HG02798 (cell line): ENCODE measurements around the gene SLC38A11.

Source experiments
- ATAC-seq: cut with Tn5 transposase; IDR thresholded peaks from one replicate; pipeline ENCODE4 v1.9.1; 2021; ENCODE audit warnings: mild to moderate bottlenecking; ENCODE audit not compliant: unreplicated experiment, poor library complexity

The SLC38A11 gene

DNA sequence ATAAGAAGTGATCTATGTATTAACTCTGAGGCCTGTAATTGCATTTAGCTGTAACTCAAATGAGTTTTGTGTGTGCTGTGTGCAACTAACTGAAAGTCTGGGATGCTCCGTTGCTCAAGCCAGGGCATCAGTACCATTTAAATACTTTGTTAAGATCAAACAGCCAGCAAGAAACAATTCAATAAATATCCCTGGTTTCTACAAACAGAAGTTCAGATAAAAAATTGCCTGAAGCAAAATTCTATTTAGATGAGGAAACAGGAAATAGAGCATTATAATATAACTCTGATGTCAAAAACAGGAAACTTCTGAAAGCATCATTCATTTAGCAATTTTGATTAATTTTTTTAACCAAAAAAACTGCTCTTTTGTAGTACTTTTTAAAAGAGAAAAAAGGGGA is 18.9 kb upstream of the SLC38A11 start:
- no peak for ATAC-seq

GRCh38 chr2:164972216-164972615 is 16.9 kb upstream of the SLC38A11 start:
- ATAC-seq: no peak

DNA sequence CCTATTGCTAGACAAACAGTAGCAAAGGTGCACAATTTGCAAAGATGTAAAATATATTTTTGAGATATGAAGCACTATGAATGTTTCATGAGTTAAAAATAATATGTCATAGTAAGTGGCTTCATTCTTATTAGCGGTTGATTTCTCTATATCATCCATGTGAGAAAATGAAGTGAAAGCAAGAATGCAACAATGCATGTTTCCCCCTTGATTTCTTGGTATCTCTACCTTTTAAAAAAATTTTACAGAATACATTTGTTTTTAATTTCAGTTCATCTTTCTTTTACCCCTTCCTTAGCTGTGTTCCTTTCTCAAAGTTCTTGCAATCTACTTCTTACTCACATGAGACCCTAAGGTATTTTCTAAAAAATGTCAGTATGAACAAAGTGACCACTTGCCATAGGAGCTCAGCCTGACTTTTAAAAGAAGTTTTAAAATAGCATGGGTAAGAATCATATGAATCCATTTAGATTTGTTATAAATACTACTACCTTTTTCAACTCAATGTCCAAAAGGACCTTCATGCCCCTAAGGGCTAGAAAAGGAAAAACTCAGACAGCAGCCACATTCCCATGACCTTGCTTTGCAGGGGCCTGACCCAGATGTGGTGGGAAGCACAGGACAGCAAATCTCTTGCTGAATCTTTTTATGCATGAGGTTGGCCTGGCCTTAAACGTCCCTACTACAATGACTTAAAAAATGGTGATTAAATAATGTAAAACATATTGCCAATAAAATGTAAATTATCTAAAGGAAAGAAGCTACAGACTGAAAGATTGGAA is 14.8 kb upstream of the SLC38A11 start:
- ATAC-seq: no peak

DNA sequence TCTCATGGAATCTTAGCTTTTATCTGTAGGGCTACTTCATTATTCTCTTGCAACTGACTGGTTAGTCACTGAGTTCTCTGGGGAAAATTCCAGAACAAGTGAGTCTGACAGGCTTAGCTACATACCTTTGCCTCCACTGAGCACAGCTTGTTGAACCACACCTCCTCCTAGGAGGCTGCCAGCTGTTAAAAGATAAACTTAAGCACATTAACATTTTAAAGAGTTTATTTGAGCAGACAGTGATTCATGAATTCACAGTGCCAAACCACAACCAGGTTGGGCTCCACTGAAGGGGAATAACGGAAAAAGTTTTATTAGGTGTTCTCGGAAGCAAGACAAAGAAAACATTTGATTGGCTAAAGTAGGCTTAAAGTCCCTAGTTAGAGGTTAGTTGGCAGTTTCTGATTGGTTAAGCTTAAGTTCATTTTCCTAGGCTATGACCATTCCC is 12.5 kb upstream of the SLC38A11 start:
- no peak for ATAC-seq

DNA sequence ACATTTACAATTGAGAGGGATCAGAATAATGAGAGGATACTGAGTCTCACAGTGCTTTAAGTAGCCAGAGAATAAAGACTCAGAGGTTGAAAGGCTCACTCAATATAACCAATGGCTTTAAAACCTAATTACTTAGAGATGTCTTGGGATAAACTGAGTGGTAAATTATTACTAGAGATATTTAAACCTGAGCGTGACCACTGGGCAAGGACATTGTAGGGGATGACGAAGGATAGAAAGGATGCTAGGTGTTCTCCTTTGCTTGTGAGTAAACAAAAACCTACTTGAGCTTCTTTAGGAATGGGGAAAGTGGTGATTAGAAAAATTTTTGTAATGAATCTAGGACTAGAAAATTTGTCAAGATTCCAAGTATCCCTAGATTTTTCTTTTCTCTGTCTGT is 12.0 kb upstream of the SLC38A11 start:
- ATAC-seq: no peak

DNA sequence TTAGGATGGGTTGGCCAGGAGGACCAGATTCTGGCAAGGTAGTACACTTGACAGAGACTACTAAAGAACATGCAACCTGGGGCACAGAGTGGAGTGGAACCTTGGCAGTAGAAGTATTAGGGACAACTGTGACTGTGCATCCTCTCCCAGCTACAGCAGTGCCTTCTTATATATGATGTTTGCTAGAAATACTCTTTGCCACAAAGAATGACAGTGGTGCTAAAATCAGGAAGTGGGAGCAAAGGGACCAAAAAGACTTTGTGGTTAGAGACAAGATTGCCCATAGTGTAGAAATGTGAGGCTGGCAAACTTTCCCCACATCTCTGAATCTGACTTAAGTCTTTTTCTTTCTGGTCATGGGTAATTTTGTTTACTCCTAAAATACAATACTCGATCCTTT is 9.4 kb upstream of the SLC38A11 start:
- ATAC-seq: no peak

DNA sequence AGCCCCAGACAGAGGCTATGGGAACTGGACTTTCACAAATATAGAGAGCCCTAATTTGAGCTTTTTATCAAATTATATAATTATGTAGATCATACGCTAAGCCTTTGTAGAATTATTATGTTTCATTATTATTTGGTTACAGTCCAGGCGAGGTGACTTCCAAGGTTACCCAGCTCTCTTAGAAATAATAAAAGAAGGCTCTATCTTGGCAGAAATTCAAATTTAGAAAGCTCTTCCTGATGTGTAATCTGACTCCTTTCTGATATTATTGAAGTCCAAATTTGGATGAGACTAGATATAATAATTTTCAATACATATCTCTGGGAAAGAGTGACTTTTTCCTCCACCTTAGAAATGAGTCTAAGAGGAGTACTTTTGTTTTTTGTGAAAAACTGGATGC is 4.8 kb upstream of the SLC38A11 start:
- no peak for ATAC-seq

DNA sequence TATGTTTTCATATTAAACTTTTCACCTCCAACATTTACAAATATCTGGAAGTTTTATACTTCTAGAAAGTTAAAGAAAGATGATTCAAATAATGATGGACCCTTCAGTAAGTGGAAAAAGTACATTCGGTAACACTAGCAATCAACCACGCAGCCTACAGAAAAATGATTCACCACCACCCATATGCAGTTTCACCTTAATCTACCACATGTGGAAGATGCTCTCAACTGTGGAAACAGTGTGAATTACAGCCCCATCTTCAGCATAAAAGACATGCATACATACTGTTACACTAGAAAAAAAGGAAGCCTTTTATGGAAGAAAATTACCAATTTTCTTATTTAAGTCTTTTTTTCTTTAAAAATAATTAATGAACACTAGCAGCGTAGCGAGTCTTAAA is 1.1 kb downstream of the SLC38A11 start:
- ATAC-seq: no peak

DNA sequence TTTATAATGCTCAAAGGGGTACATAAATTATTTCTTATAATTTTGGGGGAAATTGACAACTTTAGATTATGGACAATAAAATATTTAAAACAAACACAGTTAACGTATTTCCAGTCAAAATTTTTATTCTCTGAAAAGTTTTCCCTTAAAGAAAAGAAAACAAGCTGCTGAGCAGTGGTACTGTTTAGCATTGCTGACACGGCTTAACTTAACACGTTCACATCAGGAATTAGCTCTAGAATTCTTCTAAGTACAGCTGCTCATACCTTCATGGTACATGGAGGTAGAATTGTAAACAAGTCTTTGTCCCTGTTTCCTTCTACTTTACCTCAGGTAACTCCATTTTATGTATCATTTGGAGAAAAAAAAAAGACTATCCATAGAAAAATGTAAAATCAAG is 2.0 kb downstream of the SLC38A11 start:
- ATAC-seq: no peak

GRCh38 chr2:164952057-164952702 is 3.1 kb downstream of the SLC38A11 start:
- ATAC-seq: no peak

DNA sequence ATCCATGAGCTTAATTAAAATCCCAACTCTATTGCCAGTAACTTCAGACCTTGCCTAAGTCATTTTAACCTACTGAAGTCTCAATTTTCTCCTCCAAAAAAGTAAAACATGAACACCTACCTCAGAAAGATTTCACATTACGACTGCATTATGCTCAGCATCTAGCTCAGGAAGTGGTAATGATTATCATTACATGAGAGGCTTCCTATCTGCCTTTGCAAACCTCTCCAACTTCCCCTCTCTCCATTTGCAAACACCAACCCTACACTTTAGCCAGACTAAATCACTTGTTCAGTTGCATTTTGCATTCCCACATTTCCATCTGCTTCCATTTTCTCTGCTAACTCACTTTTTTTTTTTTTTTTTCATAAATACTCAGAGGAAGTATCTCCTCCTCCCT is 6.8 kb downstream of the SLC38A11 start:
- ATAC-seq: no peak

- no peak for ATAC-seq
Measured at GRCh38 chr2:164947281-164947680, 8.0 kb downstream of the SLC38A11 start.

- ATAC-seq: no peak
Measured at GRCh38 chr2:164943289-164943688, 12.0 kb downstream of the SLC38A11 start.

- ATAC-seq: no peak
Measured at GRCh38 chr2:164937864-164938401, 17.4 kb downstream of the SLC38A11 start.

DNA sequence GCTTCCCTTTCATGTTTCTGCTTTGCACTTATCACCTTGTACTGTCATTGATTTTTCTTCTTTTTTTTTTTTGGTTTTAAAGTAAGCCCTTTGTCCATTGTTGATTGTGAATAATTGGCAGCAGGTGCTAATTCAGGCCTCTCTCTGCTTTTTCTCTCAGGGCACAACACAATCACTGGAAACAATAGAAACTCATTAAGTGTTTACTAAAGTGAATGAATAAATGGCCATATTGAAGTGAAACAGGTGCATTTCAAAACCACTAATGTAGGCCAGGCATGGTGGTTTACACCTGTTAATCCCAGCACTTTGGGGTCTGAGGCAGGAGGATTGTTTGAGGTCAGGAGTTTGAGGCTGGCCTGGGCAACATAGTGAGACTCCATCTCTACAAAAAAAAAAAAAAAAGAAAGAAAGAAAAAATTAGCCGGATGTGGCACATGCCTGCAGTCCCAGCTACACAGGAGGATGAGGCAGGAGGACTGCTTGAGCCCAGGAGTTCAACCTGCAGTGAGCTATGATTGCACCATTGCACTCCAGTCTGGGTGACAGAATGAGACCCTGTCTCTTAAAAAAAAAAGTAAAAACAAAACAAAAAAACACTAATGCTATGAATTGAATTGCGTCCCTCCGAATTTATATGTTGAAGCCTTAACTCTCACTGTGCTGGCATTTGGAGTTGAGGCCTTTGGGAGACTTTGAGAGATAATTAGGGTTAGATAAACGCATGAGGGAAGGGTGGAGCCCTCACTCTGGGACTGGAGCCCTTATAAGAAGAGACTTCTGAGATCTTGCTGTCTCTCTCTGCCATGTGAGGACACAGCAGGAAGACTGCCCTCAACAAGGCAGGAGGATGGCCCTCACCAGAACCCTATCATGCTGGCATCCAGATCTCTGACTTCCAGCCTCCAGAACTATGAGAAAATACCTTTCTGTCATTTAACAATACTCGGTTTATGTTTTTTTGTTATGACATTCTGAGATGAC is 19.9 kb downstream of the SLC38A11 start:
- ATAC-seq: no peak

- ATAC-seq: no peak
Measured at GRCh38 chr2:164934401-164935117, 20.8 kb downstream of the SLC38A11 start.

DNA sequence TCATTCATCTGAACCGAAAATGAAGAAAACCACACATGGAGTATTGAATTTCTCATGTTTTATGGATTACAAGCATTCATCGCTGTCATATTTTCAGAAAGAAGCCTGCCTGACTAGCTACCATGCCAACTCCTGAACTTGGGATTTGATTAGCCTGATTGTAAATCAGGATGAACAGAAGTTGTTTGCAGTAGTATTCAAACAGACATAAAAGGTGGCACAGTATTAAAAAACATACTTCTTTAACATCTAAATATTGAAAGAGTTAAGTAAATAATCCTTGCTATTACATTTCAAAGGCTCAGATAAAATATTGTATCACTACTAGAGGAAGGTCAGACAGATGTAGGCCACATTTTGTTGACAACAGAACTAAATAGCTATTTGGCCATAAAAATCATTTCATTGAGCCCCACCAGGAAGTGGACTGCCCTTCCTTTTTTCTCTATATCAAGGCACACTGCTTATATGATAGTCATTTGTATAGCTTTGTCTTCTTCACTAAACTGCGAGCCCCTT is 21.6 kb downstream of the SLC38A11 start:
- no peak for ATAC-seq

GRCh38 chr2:164932377-164932776 is 22.9 kb downstream of the SLC38A11 start:
- no peak for ATAC-seq

DNA sequence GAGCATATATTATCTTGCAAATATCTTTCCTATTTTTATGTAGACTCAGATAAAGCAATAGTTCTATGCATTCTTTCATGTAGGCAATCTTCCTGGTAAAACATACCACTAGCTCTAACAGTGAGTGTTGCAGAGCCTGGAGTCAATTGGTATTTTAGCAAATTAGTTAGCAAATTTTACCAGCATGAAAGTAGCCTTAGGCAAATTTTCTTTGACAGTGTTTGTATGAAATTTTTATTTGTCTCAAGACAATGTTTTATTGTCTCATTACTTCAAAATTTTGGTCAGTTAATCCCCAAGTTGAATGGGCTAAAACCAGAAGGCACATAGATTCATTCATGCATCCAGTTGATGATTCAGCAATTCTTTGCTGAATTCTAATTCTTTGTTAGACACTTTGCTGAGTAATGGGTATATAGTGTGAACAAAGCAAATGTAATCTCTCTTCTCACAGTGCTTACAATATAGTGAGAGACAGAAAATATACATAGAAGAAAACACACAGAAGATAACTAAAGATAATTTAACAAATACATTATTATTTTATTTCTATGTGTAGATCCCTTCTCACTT is 27.1 kb downstream of the SLC38A11 start:
- ATAC-seq: no peak
